SK-N-SH treated with all-trans-retinoic acid at 6 μM for 48 hours (cell line): ENCODE results near the gene CBFA2T2.
"Not testable (repeated sequence)": the region's sequence is repeated elsewhere in the genome, so short reads cannot be mapped to it uniquely, and the experiment has no call there.

Experiments used
- ATAC-seq: fragments of 200-7000 bp; cut with Tn5 transposase; 3 replicates; pipeline ENCODE4 v1.9.1; 2020; ENCODE audit warnings: mild to moderate bottlenecking, moderate library complexity
- ARNTL ChIP-seq: fragments of 450-650 bp; formaldehyde crosslinking; IDR thresholded peaks from 2 replicates; pipeline ENCODE4 v1.5.0; 2020; ENCODE audit warnings: low read depth, mild to moderate bottlenecking, moderate library complexity, borderline replicate concordance
- BACH2 ChIP-seq: fragments of 250-450 bp; sonication (Bioruptor Pico); IDR thresholded peaks from 2 replicates; pipeline ENCODE4 v1.9.0; 2021; ENCODE audit warnings: mild to moderate bottlenecking, borderline replicate concordance
- CSDC2 ChIP-seq: fragments of 250-450 bp; sonication (Bioruptor Pico); IDR thresholded peaks from 2 replicates; pipeline ENCODE4 v1.5.0; 2020; ENCODE audit warnings: mild to moderate bottlenecking, moderate library complexity
- ESRRG ChIP-seq: fragments of 250-450 bp; sonication (Bioruptor Pico); IDR thresholded peaks from 2 replicates; pipeline ENCODE4 v1.6.1; 2021; ENCODE audit warnings: mild to moderate bottlenecking
- GLIS3 ChIP-seq: fragments of 250-450 bp; sonication (Bioruptor Pico); IDR thresholded peaks from 2 replicates; pipeline ENCODE4 v1.5.0; 2020; ENCODE audit warnings: mild to moderate bottlenecking, moderate library complexity
- ISL1 ChIP-seq: fragments of 250-450 bp; sonication (Bioruptor Pico); IDR thresholded peaks from 2 replicates; pipeline ENCODE4 v2.1.2; 2022; ENCODE audit warnings: mild to moderate bottlenecking, moderate library complexity
- OSR1 ChIP-seq: fragments of 250-450 bp; sonication (Bioruptor Pico); IDR thresholded peaks from 2 replicates; pipeline ENCODE4 v1.8.0; 2022; ENCODE audit warnings: moderate library complexity, mild to moderate bottlenecking, inconsistent platforms
- PPARA ChIP-seq: fragments of 250-450 bp; sonication (Bioruptor Pico); IDR thresholded peaks from 2 replicates; pipeline ENCODE4 v1.5.0; 2020; ENCODE audit warnings: mild to moderate bottlenecking, borderline replicate concordance
- RARB ChIP-seq: fragments of 250-450 bp; sonication (Bioruptor Pico); IDR thresholded peaks from 2 replicates; pipeline ENCODE4 v1.8.0; 2021; ENCODE audit warnings: mild to moderate bottlenecking, moderate library complexity
- SNAI2 ChIP-seq: fragments of 250-450 bp; sonication (Bioruptor Pico); IDR thresholded peaks from 2 replicates; pipeline ENCODE4 v1.5.0; 2020; ENCODE audit warnings: mild to moderate bottlenecking, moderate library complexity
- TCF4 ChIP-seq: fragments of 250-450 bp; sonication (Bioruptor Pico); IDR thresholded peaks from 2 replicates; pipeline ENCODE4 v1.8.0; 2021; ENCODE audit warnings: mild to moderate bottlenecking, moderate library complexity, borderline replicate concordance
- ZC3H10 ChIP-seq: fragments of 250-450 bp; sonication (Bioruptor Pico); IDR thresholded peaks from 2 replicates; pipeline ENCODE4 v1.5.1; 2021; ENCODE audit warnings: mild to moderate bottlenecking, moderate library complexity
- ZFP3 ChIP-seq: fragments of 250-450 bp; sonication (Bioruptor Pico); IDR thresholded peaks from 2 replicates; pipeline ENCODE4 v1.5.0; 2020; ENCODE audit warnings: mild to moderate bottlenecking, moderate library complexity
- ZFP30 ChIP-seq: fragments of 450-650 bp; formaldehyde crosslinking; IDR thresholded peaks from 2 replicates; pipeline ENCODE4 v1.5.0; 2022; ENCODE audit warnings: mild to moderate bottlenecking, moderate library complexity
- ZNF565 ChIP-seq: fragments of 450-650 bp; formaldehyde crosslinking; conservative IDR thresholded peaks from 2 replicates; pipeline ENCODE4 v1.5.0; 2020; ENCODE audit warnings: low read depth, mild to moderate bottlenecking, moderate library complexity
- ZNF70 ChIP-seq: fragments of 450-650 bp; formaldehyde crosslinking; IDR thresholded peaks from 2 replicates; pipeline ENCODE4 v1.5.0; 2020; ENCODE audit warnings: mild to moderate bottlenecking, moderate library complexity
- ZNF8 ChIP-seq: fragments of 450-650 bp; formaldehyde crosslinking; IDR thresholded peaks from 2 replicates; pipeline ENCODE4 v1.5.0; 2020; ENCODE audit warnings: mild to moderate bottlenecking, moderate library complexity
- TF ChIP-seq, protein P1 (sequence below): fragments of 250-450 bp; sonication (Bioruptor Pico); IDR thresholded peaks from 2 replicates; pipeline ENCODE4 v1.5.1; 2020; ENCODE audit warnings: low read depth, mild to moderate bottlenecking, moderate library complexity
- TF ChIP-seq, protein P2 (sequence below): fragments of 250-450 bp; sonication (Bioruptor Pico); IDR thresholded peaks from 2 replicates; pipeline ENCODE4 v1.8.0; 2021; ENCODE audit warnings: low read depth, mild to moderate bottlenecking, moderate library complexity, borderline replicate concordance
- TF ChIP-seq, protein P3 (sequence below): fragments of 250-450 bp; sonication (Bioruptor Pico); IDR thresholded peaks from 2 replicates; pipeline ENCODE4 v1.5.0; 2020; ENCODE audit warnings: mild to moderate bottlenecking, moderate library complexity
- TF ChIP-seq, protein P4 (sequence below): fragments of 250-450 bp; sonication (Bioruptor Pico); IDR thresholded peaks from 2 replicates; pipeline ENCODE4 v1.8.0; 2020; ENCODE audit warnings: mild to moderate bottlenecking, moderate library complexity, borderline replicate concordance
- TF ChIP-seq, protein P5 (sequence below): fragments of 250-450 bp; sonication (Bioruptor Pico); IDR thresholded peaks from 2 replicates; pipeline ENCODE4 v1.5.1; 2021; ENCODE audit warnings: mild to moderate bottlenecking, moderate library complexity

Gene CBFA2T2

DNA sequence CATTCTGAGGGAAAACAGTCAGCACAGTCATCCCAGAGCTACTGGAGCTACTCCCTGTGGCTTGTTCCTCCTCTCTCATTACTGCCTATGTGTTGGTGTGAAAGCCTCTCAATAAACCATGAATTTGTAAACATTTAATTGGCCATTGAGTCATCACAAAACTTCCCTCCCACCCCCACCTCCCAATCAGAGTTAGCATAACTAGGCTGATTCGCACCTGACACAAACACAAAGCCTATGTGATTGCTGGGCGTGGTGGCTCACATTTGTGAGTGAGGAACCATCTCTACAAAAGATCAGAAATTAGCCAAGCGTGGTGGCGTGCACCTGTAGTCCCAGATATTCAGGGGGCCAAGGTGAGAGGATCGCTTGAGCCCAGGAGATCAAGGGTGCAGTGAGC is 29.2 kb upstream of the CBFA2T2 start:
- no peak for ATAC-seq
- TF ChIP-seq ZC3H10 (CRISPR knock-in tag): no peak
- no peak for TF ChIP-seq ESRRG (CRISPR knock-in tag)
- TF ChIP-seq ZNF8: no peak
- TF ChIP-seq, protein P1, sequence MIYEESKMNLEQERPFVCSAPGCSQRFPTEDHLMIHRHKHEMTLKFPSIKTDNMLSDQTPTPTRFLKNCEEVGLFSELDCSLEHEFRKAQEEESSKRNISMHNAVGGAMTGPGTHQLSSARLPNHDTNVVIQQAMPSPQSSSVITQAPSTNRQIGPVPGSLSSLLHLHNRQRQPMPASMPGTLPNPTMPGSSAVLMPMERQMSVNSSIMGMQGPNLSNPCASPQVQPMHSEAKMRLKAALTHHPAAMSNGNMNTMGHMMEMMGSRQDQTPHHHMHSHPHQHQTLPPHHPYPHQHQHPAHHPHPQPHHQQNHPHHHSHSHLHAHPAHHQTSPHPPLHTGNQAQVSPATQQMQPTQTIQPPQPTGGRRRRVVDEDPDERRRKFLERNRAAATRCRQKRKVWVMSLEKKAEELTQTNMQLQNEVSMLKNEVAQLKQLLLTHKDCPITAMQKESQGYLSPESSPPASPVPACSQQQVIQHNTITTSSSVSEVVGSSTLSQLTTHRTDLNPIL (CRISPR knock-in tag): no peak
- no peak for TF ChIP-seq TCF4 (CRISPR knock-in tag)
- no peak for TF ChIP-seq RARB (CRISPR knock-in tag)
- TF ChIP-seq ZNF70: no peak
- TF ChIP-seq, protein P2, sequence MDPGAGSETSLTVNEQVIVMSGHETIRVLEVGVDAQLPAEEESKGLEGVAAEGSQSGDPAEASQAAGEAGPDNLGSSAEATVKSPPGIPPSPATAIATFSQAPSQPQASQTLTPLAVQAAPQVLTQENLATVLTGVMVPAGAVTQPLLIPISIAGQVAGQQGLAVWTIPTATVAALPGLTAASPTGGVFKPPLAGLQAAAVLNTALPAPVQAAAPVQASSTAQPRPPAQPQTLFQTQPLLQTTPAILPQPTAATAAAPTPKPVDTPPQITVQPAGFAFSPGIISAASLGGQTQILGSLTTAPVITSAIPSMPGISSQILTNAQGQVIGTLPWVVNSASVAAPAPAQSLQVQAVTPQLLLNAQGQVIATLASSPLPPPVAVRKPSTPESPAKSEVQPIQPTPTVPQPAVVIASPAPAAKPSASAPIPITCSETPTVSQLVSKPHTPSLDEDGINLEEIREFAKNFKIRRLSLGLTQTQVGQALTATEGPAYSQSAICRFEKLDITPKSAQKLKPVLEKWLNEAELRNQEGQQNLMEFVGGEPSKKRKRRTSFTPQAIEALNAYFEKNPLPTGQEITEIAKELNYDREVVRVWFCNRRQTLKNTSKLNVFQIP: no peak
- no peak for TF ChIP-seq ISL1 (CRISPR knock-in tag)
- TF ChIP-seq, protein P3, sequence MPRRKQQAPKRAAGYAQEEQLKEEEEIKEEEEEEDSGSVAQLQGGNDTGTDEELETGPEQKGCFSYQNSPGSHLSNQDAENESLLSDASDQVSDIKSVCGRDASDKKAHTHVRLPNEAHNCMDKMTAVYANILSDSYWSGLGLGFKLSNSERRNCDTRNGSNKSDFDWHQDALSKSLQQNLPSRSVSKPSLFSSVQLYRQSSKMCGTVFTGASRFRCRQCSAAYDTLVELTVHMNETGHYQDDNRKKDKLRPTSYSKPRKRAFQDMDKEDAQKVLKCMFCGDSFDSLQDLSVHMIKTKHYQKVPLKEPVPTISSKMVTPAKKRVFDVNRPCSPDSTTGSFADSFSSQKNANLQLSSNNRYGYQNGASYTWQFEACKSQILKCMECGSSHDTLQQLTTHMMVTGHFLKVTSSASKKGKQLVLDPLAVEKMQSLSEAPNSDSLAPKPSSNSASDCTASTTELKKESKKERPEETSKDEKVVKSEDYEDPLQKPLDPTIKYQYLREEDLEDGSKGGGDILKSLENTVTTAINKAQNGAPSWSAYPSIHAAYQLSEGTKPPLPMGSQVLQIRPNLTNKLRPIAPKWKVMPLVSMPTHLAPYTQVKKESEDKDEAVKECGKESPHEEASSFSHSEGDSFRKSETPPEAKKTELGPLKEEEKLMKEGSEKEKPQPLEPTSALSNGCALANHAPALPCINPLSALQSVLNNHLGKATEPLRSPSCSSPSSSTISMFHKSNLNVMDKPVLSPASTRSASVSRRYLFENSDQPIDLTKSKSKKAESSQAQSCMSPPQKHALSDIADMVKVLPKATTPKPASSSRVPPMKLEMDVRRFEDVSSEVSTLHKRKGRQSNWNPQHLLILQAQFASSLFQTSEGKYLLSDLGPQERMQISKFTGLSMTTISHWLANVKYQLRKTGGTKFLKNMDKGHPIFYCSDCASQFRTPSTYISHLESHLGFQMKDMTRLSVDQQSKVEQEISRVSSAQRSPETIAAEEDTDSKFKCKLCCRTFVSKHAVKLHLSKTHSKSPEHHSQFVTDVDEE (CRISPR knock-in tag): no peak
- TF ChIP-seq ZFP30 (CRISPR knock-in tag): no peak
- no peak for TF ChIP-seq PPARA (CRISPR knock-in tag)
- no peak for TF ChIP-seq ZFP3 (CRISPR knock-in tag)
- TF ChIP-seq, protein P4, sequence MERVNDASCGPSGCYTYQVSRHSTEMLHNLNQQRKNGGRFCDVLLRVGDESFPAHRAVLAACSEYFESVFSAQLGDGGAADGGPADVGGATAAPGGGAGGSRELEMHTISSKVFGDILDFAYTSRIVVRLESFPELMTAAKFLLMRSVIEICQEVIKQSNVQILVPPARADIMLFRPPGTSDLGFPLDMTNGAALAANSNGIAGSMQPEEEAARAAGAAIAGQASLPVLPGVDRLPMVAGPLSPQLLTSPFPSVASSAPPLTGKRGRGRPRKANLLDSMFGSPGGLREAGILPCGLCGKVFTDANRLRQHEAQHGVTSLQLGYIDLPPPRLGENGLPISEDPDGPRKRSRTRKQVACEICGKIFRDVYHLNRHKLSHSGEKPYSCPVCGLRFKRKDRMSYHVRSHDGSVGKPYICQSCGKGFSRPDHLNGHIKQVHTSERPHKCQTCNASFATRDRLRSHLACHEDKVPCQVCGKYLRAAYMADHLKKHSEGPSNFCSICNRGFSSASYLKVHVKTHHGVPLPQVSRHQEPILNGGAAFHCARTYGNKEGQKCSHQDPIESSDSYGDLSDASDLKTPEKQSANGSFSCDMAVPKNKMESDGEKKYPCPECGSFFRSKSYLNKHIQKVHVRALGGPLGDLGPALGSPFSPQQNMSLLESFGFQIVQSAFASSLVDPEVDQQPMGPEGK (CRISPR knock-in tag): no peak
- no peak for TF ChIP-seq BACH2 (CRISPR knock-in tag)
- TF ChIP-seq, protein P5, sequence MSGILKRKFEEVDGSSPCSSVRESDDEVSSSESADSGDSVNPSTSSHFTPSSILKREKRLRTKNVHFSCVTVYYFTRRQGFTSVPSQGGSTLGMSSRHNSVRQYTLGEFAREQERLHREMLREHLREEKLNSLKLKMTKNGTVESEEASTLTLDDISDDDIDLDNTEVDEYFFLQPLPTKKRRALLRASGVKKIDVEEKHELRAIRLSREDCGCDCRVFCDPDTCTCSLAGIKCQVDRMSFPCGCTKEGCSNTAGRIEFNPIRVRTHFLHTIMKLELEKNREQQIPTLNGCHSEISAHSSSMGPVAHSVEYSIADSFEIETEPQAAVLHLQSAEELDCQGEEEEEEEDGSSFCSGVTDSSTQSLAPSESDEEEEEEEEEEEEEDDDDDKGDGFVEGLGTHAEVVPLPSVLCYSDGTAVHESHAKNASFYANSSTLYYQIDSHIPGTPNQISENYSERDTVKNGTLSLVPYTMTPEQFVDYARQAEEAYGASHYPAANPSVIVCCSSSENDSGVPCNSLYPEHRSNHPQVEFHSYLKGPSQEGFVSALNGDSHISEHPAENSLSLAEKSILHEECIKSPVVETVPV: no peak
- TF ChIP-seq SNAI2 (CRISPR knock-in tag): no peak
- no peak for TF ChIP-seq OSR1 (CRISPR knock-in tag)
- no peak for TF ChIP-seq ZNF565
- no peak for TF ChIP-seq GLIS3 (CRISPR knock-in tag)
- TF ChIP-seq, all 23 proteins: peak for 0

DNA sequence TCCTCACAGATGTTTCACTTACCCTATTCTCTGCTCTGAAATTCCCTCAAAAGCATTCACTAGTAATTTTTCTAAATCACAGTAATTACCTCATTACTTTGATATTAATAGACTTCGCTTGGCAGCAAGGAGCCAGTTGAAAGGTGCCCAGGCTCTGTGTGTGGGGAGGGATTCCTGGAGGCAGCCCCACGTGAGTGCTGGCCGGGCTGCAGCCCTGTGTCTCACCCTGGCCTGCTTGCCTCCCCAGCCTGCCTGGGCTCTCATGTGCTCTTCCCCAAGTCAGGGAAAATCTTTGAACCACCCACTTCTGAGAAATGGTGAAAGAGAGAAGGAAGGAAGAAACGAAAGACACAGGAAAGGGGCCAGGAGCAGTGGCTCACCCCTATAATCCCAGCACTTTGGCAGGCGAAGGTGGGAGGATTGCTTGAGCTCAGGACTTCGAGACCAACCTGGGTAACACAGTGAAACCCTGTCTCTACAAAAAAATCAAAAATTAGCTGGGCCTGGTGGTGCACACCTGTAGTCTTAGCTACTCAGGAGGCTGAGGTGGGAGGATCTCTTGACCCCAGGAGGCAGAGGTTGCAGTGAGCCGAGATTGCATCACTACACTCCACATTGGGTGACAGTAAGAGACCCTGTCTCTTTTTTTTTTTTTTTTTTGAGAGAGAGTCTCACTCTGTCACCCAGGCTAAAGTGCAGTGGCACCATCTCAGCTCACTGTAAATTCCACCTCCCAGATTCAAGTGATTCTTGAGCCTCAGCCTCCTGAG is 26.4 kb upstream of the CBFA2T2 start:
- ATAC-seq: no peak
- no peak for TF ChIP-seq ARNTL
- no peak for TF ChIP-seq SNAI2 (CRISPR knock-in tag)
- no peak for TF ChIP-seq CSDC2 (CRISPR knock-in tag)

DNA sequence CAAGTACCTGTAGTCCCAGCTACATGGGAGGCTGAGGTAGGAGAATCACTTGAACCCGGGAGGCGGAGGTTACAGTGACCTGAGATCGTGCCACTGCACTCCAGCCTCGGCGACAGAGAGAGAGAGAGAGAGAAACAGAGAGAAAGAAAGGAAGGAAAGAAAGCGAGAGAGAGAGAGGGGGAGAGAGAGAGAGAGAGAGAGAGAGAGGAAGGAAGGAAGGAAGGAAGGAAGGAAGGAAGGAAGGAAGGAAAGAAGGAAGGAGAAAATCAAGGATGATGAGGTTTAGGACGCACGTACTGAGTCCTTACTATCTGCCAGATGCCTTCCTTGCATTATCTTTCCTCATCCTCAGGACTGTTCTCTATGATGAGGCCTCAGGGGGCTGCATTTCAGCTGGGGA is 25.1 kb upstream of the CBFA2T2 start:
- ATAC-seq: not testable (repeated sequence)
